ENCODE measurements around the gene GSTA3.
"Not testable (repeated sequence)": the region's sequence is repeated elsewhere in the genome, so short reads cannot be mapped to it uniquely, and the experiment has no call there.

GSTA3 gene

DNA sequence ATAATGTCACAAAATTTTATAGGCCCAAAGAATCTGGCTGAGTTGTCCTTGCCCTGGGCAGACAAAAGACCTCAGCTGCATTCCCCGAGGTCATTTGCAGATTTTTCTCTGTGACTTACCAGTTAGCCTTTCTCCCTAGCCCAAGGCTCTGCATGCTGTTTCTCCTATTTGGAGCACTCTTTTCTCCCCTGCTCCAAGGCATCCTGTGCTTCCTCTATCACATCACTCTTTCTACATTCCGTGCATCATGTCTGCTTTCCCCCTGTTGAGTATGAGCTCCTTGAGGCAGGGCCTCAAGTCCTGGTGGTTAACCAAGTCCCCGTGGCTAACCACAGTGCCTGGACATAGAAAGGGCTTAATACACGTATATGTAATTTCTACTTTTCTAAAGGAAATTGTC is 593 bp upstream of the GSTA3 start:
- DNase-seq (ENCODE audit: low spot score) = no peak

DNA sequence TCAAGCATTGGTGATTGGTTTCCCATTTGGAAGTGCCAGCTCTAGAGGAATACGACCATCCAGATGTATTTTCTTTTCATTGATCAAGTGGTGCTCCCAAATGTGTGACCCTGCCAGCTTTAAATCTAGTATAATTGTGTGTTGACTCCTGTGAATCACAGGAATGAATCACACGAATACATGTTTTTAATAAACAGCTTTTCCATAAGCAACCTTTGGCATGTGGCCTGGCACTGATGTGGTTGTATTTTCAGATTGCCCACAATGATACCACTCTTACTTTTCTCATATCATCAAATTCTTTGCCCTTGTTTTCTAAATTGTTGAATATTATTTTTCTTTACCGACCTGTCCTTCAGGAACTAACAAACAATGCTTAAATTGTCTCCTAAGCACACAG is 367 bp downstream of the GSTA3 start:
- DNase-seq (ENCODE audit: low spot score) = no peak

DNA sequence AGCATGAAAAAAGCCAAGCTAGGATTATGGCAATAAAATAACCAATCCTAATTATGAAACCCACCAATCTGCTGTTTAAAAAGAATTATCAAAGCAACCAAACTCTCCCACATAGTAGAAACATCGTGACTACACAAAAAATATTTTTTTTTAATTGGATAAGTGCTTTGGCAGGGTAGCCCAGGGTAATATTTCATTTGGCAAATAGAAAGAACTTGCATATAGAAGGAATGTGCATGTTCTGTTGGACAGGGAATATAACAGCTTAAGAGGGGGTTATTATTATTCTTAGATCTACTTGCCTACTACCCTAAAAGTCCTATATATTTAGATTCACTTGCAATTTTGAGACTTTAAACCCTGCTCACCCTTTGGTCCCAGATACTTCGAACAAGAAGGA is 972 bp downstream of the GSTA3 start:
- no peak for DNase-seq (ENCODE audit: low spot score)

DNA sequence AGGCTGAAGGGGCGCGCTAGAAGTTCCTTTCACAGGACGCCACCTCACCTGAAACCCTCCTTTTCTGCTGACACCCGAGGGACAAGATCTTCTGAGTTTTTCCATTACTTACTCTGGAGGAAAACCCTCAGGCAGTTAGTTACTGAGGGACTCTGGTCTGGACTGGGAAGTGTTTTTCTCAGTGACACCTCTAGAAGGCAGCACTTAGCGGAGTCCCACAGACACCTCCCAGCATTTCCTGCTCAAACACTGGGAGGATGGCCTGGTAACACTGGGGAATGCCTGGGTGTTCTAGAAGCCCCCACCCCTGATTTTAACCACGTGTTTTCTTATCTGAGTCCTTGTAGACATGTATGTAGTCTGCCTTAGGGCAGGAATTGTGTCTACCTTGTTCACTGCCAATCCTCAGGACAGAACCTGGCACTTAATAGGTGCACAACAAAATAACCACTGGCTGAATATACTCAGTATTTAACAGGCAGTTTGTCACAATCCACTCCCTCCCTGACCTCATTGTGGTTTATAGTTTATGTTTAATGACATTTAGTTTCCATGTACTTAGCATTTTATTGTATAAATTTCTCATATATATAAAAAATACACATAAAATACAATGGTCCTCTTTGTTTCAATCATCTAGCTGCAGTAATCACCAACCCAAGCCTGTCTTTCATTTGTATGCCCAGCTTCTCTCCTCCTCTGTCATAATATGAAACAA is 4.8 kb downstream of the GSTA3 start:
- DNase-seq (ENCODE audit: low spot score) = no peak

DNA sequence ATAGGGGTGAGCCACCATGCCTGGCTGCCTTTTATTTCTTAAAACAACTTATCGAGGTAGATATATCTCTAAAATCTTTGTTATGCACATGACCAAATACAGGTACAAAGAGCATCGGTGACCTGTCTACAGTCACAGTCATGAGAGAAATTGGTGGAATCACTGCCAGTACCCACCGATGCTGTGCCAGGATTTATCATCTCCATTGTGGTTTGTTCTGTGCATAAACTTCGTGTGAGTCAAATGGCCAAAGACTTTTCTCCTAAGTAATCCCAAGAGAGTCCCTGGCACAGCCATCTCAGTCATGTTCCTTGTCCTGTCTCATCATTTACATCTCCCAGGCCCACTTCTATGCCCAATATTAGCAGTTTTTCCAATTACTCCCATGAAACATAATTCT is 9.0 kb downstream of the GSTA3 start:
- no peak for DNase-seq (ENCODE audit: low spot score)

DNA sequence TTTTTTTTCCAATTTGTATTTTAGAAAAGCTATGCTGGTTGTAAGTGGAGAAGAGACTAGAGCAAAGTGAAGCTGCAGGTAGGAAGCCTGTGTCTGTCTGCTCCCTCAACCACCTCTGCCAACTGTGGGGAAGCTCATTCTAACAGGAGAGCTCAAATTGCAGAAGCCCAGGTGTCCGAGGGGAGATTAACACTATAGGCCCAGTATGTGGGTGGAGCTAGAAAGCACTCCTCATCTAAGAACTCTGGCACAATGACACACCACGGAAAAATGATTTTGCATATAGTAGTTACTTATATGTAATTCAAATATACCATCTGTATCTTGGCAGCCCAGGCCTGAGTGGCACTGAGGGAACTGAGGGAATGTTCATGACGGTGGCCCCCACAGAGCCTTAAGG is 13.7 kb downstream of the GSTA3 start:
- not testable (repeated sequence) for DNase-seq (ENCODE audit: low spot score)

DNA sequence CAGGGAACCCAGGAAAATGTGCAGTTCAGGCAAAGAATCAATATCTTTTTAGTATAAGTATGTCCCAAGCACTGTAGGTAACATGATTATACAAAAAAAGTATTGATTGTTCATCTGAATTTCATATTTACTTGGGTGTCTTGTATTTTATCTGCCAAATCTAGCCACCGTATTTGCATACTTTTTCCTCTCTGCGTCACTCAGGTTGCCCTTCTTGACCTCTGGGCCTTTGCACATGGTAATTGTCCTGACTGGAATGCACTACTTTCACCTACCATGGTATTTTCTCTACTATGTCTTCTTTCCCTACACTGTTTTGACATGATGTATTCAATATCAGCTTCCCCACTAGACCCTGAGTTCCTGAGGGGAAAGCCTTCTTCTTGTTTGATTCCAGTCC is 15.2 kb downstream of the GSTA3 start:
- DNase-seq (ENCODE audit: low spot score) = no peak

DNA sequence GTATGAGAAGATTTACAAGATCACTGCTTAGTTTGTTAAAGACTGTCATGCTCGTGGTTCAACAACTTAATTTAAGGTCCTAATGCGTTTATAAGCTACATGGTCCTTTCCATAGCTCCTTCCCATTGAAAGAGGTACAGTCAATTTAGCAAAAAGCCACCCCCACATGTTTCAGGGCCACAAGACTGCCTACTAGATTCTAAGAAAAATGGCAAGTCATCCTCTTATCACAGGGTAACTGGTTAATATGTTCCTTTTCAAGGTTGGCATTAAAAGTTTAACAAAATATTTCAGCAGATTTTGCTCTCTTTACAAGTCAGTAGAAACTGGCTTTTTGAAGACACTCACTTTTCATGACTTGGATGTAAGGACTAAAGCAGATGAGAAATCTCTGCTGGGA is 15.7 kb downstream of the GSTA3 start:
- DNase-seq (ENCODE audit: low spot score) = no peak

DNA sequence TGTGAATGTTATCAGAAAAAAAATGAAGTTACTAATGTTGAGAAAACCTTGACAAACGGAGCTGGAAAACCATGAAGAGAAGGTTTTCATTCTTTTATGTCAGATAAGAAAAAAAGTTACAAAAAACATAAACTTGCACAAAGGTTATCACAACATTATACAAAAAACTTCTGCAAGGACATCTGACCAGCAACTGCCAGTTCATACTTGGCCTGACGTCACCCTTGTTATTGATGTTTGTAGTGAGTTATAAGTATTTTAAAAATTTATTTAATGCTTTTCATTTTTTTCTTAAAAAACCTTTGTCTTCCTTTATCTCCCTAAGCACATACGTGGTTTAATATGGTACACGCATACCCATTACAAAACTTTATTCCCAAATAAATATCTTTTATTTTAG is 16.3 kb downstream of the GSTA3 start:
- DNase-seq (ENCODE audit: low spot score) = no peak

DNA sequence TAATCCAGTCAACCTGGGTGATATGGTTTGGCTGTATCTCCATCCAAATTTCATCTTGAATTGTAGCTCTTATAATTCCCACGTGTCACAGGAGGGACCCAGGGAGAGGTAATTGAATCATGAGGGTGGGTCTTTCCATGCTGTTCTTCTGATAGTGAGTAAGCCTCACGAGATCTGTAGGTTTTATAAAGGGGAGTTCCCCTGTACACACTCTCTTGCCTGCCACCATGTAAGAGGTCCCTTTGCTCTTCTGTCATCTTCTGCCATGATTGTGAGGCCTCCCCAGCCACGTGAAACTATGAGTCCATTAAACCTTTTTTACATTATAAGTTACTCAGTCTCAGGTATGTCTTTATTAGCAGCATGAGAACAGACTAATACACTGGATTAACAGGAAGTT is 19.5 kb downstream of the GSTA3 start:
- DNase-seq (ENCODE audit: low spot score) = no peak

DNA sequence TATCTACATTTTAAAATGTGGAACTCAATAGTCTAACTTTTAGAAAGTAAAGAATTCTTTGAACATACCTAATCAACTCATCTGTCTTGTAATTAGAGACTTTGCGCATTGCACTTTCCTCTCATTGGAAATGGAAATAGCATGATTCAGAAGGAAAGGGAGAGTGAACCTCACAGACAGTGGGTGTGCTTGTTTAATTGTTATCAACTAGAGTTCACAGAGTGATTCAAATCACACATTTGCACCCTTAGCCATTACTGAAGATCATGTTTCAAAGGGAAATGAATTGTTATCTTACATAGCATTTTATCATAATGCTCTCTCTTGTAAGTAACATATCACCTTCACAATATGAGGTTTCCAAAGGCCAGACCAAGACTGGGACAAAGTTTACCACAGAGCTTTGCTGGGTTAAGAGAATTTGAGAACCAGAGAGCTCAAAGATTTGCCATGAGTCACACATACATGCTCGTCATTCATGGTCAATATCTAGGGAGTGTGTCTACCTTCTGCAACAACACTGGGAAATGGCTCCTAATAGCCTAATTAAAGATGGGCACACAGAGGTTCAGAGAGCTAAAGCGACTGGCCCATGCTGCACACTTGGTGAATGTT is 21.5 kb downstream of the GSTA3 start:
- no peak for DNase-seq (ENCODE audit: low spot score)

DNA sequence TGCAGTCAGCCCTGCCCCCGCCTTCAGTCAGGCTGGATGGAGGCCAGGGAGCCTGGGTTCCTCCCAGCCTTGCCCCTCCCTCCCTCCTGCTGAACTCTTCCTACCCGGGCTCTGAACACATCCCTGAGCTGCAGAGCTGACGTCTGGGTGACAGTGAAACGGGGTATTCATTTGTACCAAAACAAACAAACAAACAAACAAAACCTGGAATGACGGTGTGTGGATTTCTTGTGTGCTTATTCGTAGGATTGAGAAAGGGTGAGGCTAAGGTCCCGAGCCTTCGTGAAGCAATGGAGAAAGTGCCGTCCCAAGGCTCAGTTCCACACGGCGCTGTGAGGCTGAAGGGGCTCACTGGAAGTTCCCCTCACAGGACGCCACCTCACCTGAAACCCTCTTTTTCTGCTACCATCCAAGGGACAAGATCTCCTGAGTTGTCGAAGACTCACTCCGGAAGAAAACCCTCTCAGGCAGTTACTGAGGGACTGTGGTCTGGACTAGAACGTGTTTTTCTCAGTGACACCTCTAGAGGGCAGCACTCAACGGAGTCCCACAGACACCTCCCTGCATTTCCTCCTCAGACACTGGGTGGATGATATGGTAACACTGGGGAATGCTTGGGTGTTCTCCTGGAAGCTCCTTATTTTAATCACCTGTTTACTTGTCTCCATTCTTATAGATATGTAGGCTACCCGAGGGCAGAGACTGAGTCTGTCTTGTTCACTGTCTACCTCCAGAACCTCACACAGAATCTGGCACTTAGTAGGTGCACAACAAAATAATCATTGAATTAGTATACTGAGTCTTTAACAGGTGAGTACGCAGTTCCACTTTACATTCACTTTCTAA is 27.3 kb downstream of the GSTA3 start:
- DNase-seq (ENCODE audit: low spot score) = peak; percentile 37

DNA sequence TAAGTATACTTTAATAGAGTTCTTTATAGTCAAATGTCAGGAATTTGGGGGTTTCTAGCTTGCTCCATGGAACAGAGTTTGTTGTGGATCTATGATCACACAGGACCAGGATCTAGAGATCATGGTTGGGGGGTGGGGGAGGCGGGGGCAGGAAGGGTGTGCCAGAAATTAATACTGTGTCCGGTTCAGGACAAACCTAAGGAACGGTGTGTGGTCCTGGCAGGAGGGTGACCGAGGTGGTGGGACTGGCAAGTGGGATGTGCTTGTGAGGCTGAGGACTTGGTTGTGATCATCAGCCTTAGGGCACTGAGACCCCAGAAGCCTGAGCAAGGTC is 27.9 kb downstream of the GSTA3 start:
- no peak for DNase-seq (ENCODE audit: low spot score)

DNA sequence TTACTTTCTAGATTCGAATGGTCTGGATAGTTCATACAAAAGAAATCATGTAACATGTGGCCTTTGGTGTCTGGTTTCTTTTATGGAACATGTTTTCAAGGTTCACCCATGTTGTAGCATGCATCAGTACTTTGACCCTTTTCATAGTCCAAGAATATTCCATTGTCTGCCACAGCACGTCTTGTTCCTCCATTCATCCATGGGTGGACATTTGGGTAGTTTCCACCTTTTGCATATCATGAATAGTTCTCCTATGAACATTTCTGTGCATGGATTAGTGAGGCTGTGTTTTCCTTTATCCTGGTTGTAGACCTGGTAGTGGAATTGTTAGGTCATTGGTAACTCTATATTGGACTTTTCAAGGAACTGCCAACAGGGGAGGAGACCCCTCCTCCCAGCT is 31.7 kb downstream of the GSTA3 start:
- no peak for DNase-seq (ENCODE audit: low spot score)

DNA sequence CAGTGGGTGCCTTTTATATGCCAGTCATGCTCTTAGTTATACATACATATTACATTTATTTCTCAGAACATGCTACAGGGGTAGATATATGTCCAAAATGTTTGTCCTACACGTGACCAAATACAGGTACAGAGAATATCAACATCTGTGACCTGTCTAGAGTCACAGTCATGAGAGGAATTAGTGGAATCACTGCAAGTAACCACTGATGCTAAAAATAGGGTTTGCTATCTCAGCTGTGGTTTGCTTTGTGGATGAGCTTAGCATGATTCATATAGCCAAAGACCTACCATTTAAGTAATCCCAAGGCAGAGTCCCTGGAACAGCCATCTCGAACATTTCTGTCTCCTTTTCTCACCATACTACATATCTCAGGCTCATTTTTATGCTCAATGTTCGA is 32.3 kb downstream of the GSTA3 start:
- no peak for DNase-seq (ENCODE audit: low spot score)

DNA sequence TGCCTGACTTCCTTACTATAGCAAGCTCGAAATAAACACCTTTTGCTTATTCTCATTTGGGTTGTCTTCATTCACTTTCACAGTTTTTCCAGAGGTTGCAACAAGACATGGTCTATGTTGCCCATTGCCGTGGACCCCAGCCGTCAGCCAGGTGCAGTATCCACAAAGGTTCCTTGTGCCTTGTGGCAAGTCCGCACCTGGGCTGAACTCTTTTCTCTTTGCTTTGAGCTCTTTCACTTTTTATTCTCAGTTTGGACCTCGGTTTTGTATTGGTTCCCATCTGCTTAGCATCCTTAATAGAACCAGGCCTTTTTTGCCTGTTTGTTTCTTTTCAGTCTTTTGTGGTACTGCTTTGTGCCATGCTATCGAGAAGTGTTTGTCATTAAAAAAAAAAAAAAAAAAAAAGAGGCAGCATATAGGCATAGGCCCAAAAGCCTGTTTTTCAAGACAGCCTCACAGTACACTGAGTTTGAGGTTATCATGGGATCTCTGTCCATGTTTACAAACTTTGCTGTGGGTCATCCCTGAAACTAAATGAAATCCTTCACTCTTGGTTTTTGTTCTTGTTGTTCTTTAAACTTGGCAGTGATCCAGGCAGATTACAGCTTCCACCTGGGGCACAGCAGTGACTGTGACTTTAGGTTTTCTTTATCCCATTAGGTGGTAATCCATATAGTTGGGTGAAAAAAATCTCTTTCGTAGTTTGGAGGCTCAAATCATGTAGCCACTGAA is 33.3 kb downstream of the GSTA3 start:
- DNase-seq (ENCODE audit: low spot score) = no peak

DNA sequence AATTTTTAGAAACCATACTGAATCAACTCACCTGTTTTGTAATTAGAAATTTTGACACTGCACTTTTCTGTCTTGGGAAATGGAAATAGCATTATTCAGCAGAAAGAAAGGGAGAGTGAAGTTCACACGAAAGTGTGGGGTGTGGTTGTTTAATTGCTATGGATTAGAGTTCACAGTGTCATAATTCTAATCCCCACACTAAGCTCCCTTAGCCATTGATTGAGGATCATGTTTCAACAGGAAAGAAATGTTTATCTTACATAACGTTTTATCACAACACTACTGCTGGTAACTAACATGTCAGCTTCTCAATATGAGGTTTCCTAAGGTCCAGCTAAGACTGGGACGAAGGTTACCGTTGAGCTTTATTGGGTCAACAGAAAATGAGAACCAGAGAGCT is 37.5 kb downstream of the GSTA3 start:
- no peak for DNase-seq (ENCODE audit: low spot score)

DNA sequence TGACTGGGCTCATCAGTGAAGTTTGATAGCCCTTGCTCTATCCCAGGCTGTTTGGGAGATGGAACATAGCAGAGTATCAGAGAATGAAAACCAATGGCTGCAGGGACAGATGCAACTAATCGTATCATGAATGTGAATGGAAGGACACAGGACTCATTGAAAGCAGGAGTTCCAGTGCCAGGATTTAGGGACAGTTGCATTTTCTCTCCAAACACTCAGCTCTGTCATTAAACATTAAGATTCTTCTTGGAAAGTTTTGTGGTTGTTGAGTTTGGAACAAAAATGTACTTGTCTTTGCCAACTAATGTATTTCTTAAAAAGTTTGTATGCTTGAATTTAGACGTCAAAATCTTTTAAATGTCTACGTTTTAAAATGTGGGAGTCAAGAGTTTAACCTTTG is 37.9 kb downstream of the GSTA3 start:
- no peak for DNase-seq (ENCODE audit: low spot score)

DNA sequence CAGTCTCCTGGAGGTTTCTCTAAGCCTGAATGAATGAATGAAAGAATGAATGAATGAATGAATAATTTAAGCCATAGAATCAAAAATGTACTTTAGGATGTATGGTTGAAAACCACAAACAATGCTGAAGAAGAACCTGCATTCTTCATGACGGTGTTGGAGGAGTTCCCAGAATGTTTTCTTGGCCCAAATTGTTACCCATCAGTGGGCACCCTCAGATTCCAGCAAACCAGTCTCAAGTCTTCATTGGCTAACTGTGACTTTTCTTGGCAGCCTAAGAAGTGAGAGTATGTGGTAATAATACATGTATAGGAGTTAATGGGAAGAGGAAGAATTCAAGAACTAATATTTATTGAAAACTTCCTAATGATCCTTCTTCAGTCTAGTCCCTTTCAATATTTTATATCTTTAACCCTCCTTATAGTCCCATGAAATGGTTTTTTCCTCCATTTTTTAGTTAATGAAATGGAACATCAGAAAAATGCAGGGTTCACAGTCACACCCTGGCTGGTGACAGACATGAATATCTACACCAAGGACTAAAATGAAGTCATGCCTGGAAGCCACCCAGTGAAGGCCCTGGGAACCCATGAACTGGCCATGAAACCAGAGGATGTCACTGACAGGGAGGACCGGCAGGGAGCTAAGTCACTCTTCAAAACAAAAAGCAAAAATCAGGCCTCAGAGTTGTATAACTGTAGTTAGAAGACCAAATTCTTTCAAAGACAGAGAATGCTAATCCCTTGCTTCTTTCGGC is 39.0 kb downstream of the GSTA3 start:
- not testable (repeated sequence) for DNase-seq (ENCODE audit: low spot score)

DNA sequence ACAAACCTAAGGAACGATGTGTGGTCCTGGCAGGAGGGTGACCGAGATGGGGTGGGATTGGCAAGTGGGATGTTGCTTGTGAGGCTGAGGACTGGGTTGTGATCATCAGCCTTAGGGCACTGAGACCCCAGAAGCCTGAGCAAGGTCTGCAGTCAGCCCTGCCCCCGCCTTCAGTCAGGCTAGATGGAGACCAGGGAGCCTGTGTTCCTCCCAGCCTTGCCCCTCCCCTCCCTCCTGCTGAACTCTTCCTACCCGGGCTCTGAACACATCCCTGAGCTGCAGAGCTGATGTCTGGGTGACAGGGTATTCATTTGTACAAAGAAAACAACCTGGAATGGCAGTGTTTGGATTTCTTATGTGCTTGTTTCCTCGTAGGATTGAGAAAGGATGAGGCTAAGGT is 40.6 kb downstream of the GSTA3 start:
- DNase-seq (ENCODE audit: low spot score) = not testable (repeated sequence)

DNA sequence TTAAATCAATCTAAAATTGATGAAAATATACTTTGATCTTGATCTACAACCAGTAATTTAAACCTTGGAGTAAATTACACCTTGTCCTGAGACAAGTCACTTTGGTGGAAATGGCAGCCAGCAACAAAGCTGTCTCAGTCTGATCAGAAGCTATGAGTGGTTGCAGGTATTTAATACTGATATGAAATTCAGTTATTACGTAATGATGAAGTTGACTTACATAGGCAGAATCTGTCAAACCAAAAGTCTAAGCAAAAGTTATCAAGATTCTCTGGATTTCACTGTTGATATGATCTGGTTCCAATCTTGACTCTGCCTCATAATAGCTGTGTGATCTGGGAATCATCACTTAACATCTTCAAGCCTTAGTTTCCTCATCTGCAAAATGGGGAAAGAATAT is 41.3 kb downstream of the GSTA3 start:
- DNase-seq (ENCODE audit: low spot score) = no peak

DNA sequence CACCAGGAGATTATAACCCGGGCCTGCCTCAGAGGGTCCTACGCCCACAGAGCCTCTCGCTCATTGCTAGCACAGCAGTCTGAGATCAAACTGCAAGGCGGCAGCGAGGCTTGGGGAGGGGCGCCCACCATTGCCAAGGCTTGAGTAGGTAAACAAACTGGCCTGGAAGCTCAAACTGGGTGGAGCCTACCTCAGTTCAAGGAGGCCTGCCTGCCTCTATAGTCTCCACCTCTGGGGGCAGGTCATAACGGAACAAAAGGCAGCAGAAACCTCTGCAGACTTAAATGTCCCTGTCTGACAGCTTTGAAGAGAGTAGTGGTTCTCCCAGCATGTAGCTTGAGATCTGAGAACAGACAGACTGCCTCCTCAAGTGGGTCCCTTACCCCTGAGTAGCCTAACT is 48.3 kb downstream of the GSTA3 start:
- DNase-seq (ENCODE audit: low spot score) = not testable (repeated sequence)
